NCI-H1694 (cell line): Measurements from ENCODE around the gene KLRF1.
"Not testable (repeated sequence)": the region's sequence is repeated elsewhere in the genome, so short reads cannot be mapped to it uniquely, and the experiment has no call there.

ENCODE experiments used
- DNase-seq: peaks from one replicate; lab custom pipeline; 2025; lab: John Stamatoyannopoulos, UW

Gene KLRF1

GRCh38 chr12:9870286-9870866, 43.1 kb downstream of the KLRF1 start:
- no peak for DNase-seq

- no peak for DNase-seq
These were observed 44.9 kb downstream of the KLRF1 start for GRCh38 chr12:9872162-9872561.

GRCh38 chr12:9872742-9873141, 45.5 kb downstream of the KLRF1 start:
- no peak for DNase-seq

GRCh38 chr12:9876120-9876519, 48.8 kb downstream of the KLRF1 start:
- not testable (repeated sequence) for DNase-seq

- no peak for DNase-seq
These were observed 53.3 kb downstream of the KLRF1 start for GRCh38 chr12:9880532-9881078.

GRCh38 chr12:9881246-9881645, 54.0 kb downstream of the KLRF1 start, which contains the start of gene KLRF2:
KLRF2 (plus strand) TSS chr12:9881489; CDS start chr12:9881596, 107 bp downstream.
- no peak for DNase-seq

GRCh38 chr12:9881988-9882387, 54.7 kb downstream of the KLRF1 start:
- no peak for DNase-seq

GRCh38 chr12:9883175-9883574, 55.9 kb downstream of the KLRF1 start:
- no peak for DNase-seq

- DNase-seq, result no peak
These were observed 61.5 kb downstream of the KLRF1 start for GRCh38 chr12:9888665-9889273.
